ENCODE measurements around the gene MATK.

Gene MATK

GRCh38 chr19:3814648-3815047 is 28.5 kb upstream of the MATK start:
- H3K9ac ChIP-seq (ENCODE audit: low read depth, low read length): no peak overlapping the region
- H3K9me3 ChIP-seq (ENCODE audit: insufficient read depth, low read depth, low read length): no peaks in the 10 kb centered on the region
- no peak overlapping the region for H3K27ac ChIP-seq (ENCODE audit: low read depth, low read length)
- H3K36me3 ChIP-seq (ENCODE audit: insufficient read depth, low read length): no peaks in the 10 kb centered on the region
- no peaks in the 10 kb centered on the region for H3K27me3 ChIP-seq (ENCODE audit: insufficient read depth, low read length)
- WGBS: 90% methylated on average over 4 of the region's 4 CpGs
- H3K4me1 ChIP-seq (ENCODE audit: insufficient read depth, low read length): no peaks in the 10 kb centered on the region
- no peak overlapping the region for H3K4me3 ChIP-seq (ENCODE audit: low read length)

- Histone ChIP-seq H3K9me3 (ENCODE audit: insufficient read depth, low read depth, low read length) (no peaks in the 10 kb centered on the region), H3K27ac (ENCODE audit: low read depth, low read length) (no peak overlapping the region), H3K9ac (ENCODE audit: low read depth, low read length) (no peak overlapping the region), H3K4me3 (ENCODE audit: low read length) (no peak overlapping the region), H3K4me1 (ENCODE audit: insufficient read depth, low read length) (no peaks in the 10 kb centered on the region), H3K36me3 (ENCODE audit: insufficient read depth, low read length) (no peaks in the 10 kb centered on the region), H3K27me3 (ENCODE audit: insufficient read depth, low read length) (no peaks in the 10 kb centered on the region)
- 91% methylated on average over 22 of the region's 22 CpGs for WGBS
These were observed 27.6 kb upstream of the MATK start for GRCh38 chr19:3813473-3814392.

- no peaks in the 10 kb centered on the region for H3K9me3 ChIP-seq (ENCODE audit: insufficient read depth, low read depth, low read length)
- no peaks in the 10 kb centered on the region for H3K36me3 ChIP-seq (ENCODE audit: insufficient read depth, low read length)
- H3K27me3 ChIP-seq (ENCODE audit: insufficient read depth, low read length): no peaks in the 10 kb centered on the region
- no peak overlapping the region for H3K27ac ChIP-seq (ENCODE audit: low read depth, low read length)
- no peaks in the 10 kb centered on the region for H3K4me1 ChIP-seq (ENCODE audit: insufficient read depth, low read length)
- 91% methylated on average over 38 of the region's 38 CpGs for WGBS
- H3K4me3 ChIP-seq (ENCODE audit: low read length): no peak overlapping the region
- H3K9ac ChIP-seq (ENCODE audit: low read depth, low read length): no peak overlapping the region
These were observed 24.7 kb upstream of the MATK start for GRCh38 chr19:3810708-3811355.

DNA sequence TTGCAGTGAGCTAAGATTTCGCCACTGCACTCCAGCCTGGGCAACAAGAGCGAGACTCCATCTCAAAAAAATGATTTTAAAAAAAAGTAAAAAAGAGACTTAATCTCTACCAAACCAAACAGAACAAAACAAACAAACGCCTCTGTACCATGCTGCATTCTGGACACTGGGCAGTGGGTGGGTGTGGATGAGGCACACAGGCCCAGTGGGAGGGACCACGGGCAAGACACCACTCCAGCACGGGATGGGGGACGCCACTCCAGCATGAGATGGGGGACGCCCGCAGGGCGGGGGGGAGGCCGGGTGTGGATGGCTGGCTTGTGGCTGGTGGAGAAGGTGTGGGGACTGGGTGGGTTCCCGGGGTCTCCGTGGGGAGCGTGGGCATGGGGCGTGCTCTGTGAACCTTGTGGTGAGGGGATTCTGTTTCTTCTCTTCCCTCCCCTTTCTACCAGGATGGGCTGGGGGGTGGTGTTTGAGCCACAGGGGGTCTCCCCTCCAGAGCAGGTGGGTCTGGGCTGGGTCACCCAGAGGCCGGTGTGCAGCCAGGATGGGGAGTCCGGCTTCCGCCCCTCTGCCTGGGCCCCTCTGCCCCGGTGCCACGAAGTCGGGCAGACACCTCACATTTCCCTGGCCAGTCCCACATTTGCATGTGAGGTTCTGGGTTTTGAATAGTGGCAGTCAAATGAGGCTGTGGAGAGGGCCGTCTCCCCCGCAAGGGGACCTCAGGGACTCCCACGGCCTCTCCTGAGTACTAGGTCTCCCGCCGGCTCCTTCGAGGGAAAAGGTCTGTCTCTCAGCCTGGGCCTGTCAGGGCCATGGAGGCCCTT is 23.9 kb upstream of the MATK start:
- H3K27me3 ChIP-seq (ENCODE audit: insufficient read depth, low read length): no peaks in the 10 kb centered on the region
- H3K36me3 ChIP-seq (ENCODE audit: insufficient read depth, low read length): no peaks in the 10 kb centered on the region
- H3K27ac ChIP-seq (ENCODE audit: low read depth, low read length): no peak overlapping the region
- H3K4me1 ChIP-seq (ENCODE audit: insufficient read depth, low read length): no peaks in the 10 kb centered on the region
- H3K4me3 ChIP-seq (ENCODE audit: low read length): no peak overlapping the region
- H3K9ac ChIP-seq (ENCODE audit: low read depth, low read length): no peak overlapping the region
- 92% methylated on average over 23 of the region's 26 CpGs for WGBS
- H3K9me3 ChIP-seq (ENCODE audit: insufficient read depth, low read depth, low read length): no peaks in the 10 kb centered on the region

DNA sequence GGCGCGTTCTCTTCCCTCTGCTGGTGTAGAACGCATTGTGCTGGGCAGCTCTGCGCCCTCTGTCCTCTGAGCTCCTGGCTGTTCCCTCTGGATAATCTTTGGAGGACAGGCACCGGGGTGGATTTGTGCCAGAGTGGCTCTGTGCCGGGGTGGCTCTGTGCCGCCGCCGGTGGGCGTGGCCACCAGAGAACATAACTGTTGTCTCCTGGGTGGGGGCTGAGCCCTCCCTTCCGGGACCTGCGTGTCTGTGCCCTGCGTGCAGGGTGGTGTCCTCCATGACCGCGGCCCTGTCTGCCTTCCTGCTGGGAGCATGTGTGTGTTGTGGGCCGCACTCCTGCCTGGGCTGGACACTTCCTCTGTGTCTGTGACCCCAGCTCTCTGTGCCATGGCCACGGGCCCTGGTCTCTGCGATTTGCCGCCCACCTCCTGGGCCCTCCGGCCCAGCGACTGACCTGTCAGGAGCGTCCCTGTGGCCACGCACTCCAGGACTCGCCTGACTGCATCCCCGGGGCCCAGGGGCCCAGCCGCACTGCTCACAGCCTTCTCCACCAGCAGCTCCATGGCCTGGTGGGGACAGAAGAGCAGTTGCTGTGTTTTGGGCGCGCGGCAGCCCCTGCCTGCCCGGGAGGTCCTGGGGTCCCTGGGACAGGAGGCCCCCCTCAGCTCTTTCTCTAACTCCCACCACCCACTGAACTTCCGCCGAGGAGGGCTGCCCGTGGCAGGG is 22.4 kb upstream of the MATK start:
- no peak overlapping the region for H3K9ac ChIP-seq (ENCODE audit: low read depth, low read length)
- WGBS: 93% methylated on average over 33 of the region's 33 CpGs
- no peaks in the 10 kb centered on the region for H3K36me3 ChIP-seq (ENCODE audit: insufficient read depth, low read length)
- no peak overlapping the region for H3K4me3 ChIP-seq (ENCODE audit: low read length)
- no peaks in the 10 kb centered on the region for H3K9me3 ChIP-seq (ENCODE audit: insufficient read depth, low read depth, low read length)
- H3K4me1 ChIP-seq (ENCODE audit: insufficient read depth, low read length): no peaks in the 10 kb centered on the region
- no peaks in the 10 kb centered on the region for H3K27me3 ChIP-seq (ENCODE audit: insufficient read depth, low read length)
- H3K27ac ChIP-seq (ENCODE audit: low read depth, low read length): no peak overlapping the region

GRCh38 chr19:3807574-3808354 is 21.6 kb upstream of the MATK start:
- Histone ChIP-seq H3K27ac (ENCODE audit: low read depth, low read length) (no peak overlapping the region), H3K9ac (ENCODE audit: low read depth, low read length) (no peak overlapping the region), H3K36me3 (ENCODE audit: insufficient read depth, low read length) (no peaks in the 10 kb centered on the region), H3K27me3 (ENCODE audit: insufficient read depth, low read length) (no peaks in the 10 kb centered on the region), H3K4me3 (ENCODE audit: low read length) (no peak overlapping the region), H3K4me1 (ENCODE audit: insufficient read depth, low read length) (no peaks in the 10 kb centered on the region), H3K9me3 (ENCODE audit: insufficient read depth, low read depth, low read length) (no peaks in the 10 kb centered on the region)
- 96% methylated on average over 35 of the region's 35 CpGs for WGBS

DNA sequence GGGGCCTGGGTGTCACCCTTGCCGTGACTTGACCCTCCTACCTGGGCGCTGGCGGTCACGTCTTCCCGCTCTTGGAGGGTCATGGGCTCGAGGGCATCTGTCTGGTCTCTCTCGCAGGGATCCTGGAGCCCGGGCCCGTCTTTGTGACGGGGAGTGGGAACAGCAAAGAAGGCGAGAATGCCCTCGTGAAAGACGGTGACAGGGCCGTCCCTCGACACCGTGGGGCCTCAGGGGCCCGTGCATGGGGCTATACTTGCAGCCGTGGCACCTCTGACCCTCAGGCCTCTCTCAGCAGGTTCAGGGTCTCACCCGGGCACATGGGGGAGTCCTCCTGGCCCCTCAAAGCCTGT is 20.9 kb upstream of the MATK start:
- H3K4me1 ChIP-seq (ENCODE audit: insufficient read depth, low read length): no peaks in the 10 kb centered on the region

GRCh38 chr19:3805859-3806258 is 19.7 kb upstream of the MATK start:
- Histone ChIP-seq H3K9ac (ENCODE audit: low read depth, low read length) (no peak overlapping the region), H3K27ac (ENCODE audit: low read depth, low read length) (no peak overlapping the region), H3K4me3 (ENCODE audit: low read length) (no peak overlapping the region), H3K36me3 (ENCODE audit: insufficient read depth, low read length) (no peaks in the 10 kb centered on the region), H3K9me3 (ENCODE audit: insufficient read depth, low read depth, low read length) (no peaks in the 10 kb centered on the region), H3K27me3 (ENCODE audit: insufficient read depth, low read length) (peaks cover 16% of the 10 kb centered on the region), H3K4me1 (ENCODE audit: insufficient read depth, low read length) (no peaks in the 10 kb centered on the region)
- WGBS: 96% methylated on average over 29 of the region's 29 CpGs

More for the DNA sequence above, 20.9 kb upstream of the MATK start:
- H3K27me3 ChIP-seq (ENCODE audit: insufficient read depth, low read length): peaks cover 4% of the 10 kb centered on the region
- 92% methylated on average over 19 of the region's 19 CpGs for WGBS
- H3K9me3 ChIP-seq (ENCODE audit: insufficient read depth, low read depth, low read length): no peaks in the 10 kb centered on the region
- no peak overlapping the region for H3K4me3 ChIP-seq (ENCODE audit: low read length)
- H3K36me3 ChIP-seq (ENCODE audit: insufficient read depth, low read length): no peaks in the 10 kb centered on the region
- H3K9ac ChIP-seq (ENCODE audit: low read depth, low read length): no peak overlapping the region
- no peak overlapping the region for H3K27ac ChIP-seq (ENCODE audit: low read depth, low read length)

GRCh38 chr19:3804429-3804828 is 18.2 kb upstream of the MATK start:
- no peaks in the 10 kb centered on the region for H3K9me3 ChIP-seq (ENCODE audit: insufficient read depth, low read depth, low read length)
- H3K4me3 ChIP-seq (ENCODE audit: low read length): no peak overlapping the region
- no peaks in the 10 kb centered on the region for H3K4me1 ChIP-seq (ENCODE audit: insufficient read depth, low read length)
- peaks cover 25% of the 10 kb centered on the region for H3K27me3 ChIP-seq (ENCODE audit: insufficient read depth, low read length)
- H3K9ac ChIP-seq (ENCODE audit: low read depth, low read length): no peak overlapping the region
- H3K36me3 ChIP-seq (ENCODE audit: insufficient read depth, low read length): no peaks in the 10 kb centered on the region
- 94% methylated on average over 13 of the region's 13 CpGs for WGBS
- H3K27ac ChIP-seq (ENCODE audit: low read depth, low read length): no peak overlapping the region

- H3K9me3 ChIP-seq (ENCODE audit: insufficient read depth, low read depth, low read length): no peaks in the 10 kb centered on the region
- H3K4me1 ChIP-seq (ENCODE audit: insufficient read depth, low read length): no peaks in the 10 kb centered on the region
- no peak overlapping the region for H3K4me3 ChIP-seq (ENCODE audit: low read length)
- H3K9ac ChIP-seq (ENCODE audit: low read depth, low read length): no peak overlapping the region
- WGBS: 96% methylated on average over 10 of the region's 10 CpGs
- H3K27me3 ChIP-seq (ENCODE audit: insufficient read depth, low read length): peaks cover 29% of the 10 kb centered on the region
- no peak overlapping the region for H3K27ac ChIP-seq (ENCODE audit: low read depth, low read length)
- H3K36me3 ChIP-seq (ENCODE audit: insufficient read depth, low read length): no peaks in the 10 kb centered on the region
These were observed 17.8 kb upstream of the MATK start for GRCh38 chr19:3803986-3804385.
